ENCODE measurements around the gene DCUN1D3.

DNA sequence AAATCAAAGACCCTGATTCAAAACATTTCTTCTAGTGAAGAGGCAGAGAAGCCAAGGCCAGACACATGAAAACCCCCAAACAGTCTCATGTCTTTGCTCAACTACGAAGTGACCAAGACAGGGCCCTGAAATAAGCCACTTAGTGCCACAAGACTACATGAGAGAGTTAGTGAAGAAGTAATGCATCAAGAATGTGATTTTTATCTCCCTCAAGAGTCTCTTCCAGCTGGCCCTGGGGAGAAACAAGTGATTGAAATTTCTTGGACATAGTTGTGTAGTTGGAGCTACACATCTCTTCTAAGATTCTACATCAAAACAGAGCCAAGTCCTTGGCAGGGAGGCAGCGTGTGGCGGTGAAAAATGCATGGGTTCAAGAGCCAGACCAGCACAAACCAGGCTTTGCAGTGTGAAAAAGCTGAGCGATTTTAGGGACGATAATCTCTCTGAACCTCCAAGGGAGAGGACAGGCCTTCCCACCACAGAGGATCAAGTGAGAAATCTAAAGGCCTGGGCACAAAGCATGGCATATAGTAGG, 31.0 kb upstream of the DCUN1D3 start:
- TF ChIP-seq, protein P1, sequence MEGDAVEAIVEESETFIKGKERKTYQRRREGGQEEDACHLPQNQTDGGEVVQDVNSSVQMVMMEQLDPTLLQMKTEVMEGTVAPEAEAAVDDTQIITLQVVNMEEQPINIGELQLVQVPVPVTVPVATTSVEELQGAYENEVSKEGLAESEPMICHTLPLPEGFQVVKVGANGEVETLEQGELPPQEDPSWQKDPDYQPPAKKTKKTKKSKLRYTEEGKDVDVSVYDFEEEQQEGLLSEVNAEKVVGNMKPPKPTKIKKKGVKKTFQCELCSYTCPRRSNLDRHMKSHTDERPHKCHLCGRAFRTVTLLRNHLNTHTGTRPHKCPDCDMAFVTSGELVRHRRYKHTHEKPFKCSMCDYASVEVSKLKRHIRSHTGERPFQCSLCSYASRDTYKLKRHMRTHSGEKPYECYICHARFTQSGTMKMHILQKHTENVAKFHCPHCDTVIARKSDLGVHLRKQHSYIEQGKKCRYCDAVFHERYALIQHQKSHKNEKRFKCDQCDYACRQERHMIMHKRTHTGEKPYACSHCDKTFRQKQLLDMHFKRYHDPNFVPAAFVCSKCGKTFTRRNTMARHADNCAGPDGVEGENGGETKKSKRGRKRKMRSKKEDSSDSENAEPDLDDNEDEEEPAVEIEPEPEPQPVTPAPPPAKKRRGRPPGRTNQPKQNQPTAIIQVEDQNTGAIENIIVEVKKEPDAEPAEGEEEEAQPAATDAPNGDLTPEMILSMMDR (IDR thresholded peaks at IDR 0.05), result no peak
- TF ChIP-seq EP300 (IDR thresholded peaks at IDR 0.05), result no peak
- TF ChIP-seq POLR2A (IDR thresholded peaks at IDR 0.05), result no peak
